Sigmoid colon (tissue), 7 donors: ENCODE measurements around the gene HOXB6. TPM values are rescaled to one million over a fixed set of nuclear protein-coding genes. Genes with fewer than 3 reads are reported as not detected.

Source experiments
- DNase-seq: peaks from one replicate; pipeline ENCODE4 v3.0.0-alpha.2; 2019
- H3K27ac ChIP-seq, 4 donors: fragments of 200-600 bp; sonication (generic); one replicate each; pipeline ENCODE4 v1.5.1; 2016 to 2019; ENCODE audit warnings: mild to moderate bottlenecking in 1 of 4
- H3K27me3 ChIP-seq, 3 donors: fragments of 200-600 bp; sonication (generic); one replicate each; pipeline ENCODE4 v1.5.1; 2019; ENCODE audit warnings: mild to moderate bottlenecking in 1 of 3
- H3K36me3 ChIP-seq, 4 donors: fragments of 200-600 bp; sonication (generic); one replicate each; pipeline ENCODE4 v1.5.1; 2016 to 2019
- H3K4me1 ChIP-seq, 4 donors: fragments of 200-600 bp; sonication (generic); one replicate each; pipeline ENCODE4 v1.5.1; 2017 to 2019
- H3K4me3 ChIP-seq, 4 donors: fragments of 200-600 bp; sonication (generic); one replicate each; pipeline ENCODE4 v1.5.1; 2017 to 2019; ENCODE audit warnings: mild to moderate bottlenecking in 2 of 4, moderate library complexity in 1 of 4
- H3K9me3 ChIP-seq, 4 donors: fragments of 200-600 bp in 3 of 4; sonication (generic) in 3 of 4; one replicate each; pipeline versions ENCODE4 v1.5.1 to v1.6.1; 2013 to 2019
- EP300 ChIP-seq, 4 donors: sonication (generic); formaldehyde crosslinking; IDR thresholded peaks; one replicate each; pipeline ENCODE4 v1.6.1; 2017; ENCODE audit warnings: antibody characterized with exemption in 4 of 4
- POLR2A ChIP-seq, 2 donors: fragments of 450-650 bp; IDR thresholded peaks; one replicate each; pipeline ENCODE4 v1.6.1; 2016; ENCODE audit warnings: antibody characterized with exemption in 2 of 2, mild to moderate bottlenecking in 2 of 2, moderate library complexity in 2 of 2
- POLR2AphosphoS5 ChIP-seq, 4 donors: sonication (generic); formaldehyde crosslinking; IDR thresholded peaks; one replicate each; pipeline ENCODE4 v1.6.1; 2017; ENCODE audit warnings: antibody characterized with exemption in 4 of 4
- WGBS, 2 donors: extraction: QIAGEN DNeasy Blood & Tissue Kit; methylation state at CpG; one replicate each; pipeline ENCODE4 v1.1.7; 2013; 5-methylcytosine and 5-hydroxymethylcytosine counted together
- intact Hi-C: fragments of 100-400 bp; cut with DNase I; formaldehyde crosslinking; loops from one replicate; pipeline ENCODE4 v1.15.1; 2023
- polyA plus RNA-seq, 3 donors: library from polyadenylated mRNA; stranded (reverse); fragments of 200-250 nt; gene quantifications; one replicate each; pipeline ENCODE4 v1.2.3, GENCODE V29; 2013
- total RNA-seq, 4 donors: library from RNA; depleted of rRNA; stranded (reverse); fragments of >200 nt; gene quantifications; one replicate each; pipeline ENCODE4 v1.1.0, GENCODE V29; 2016
- TF ChIP-seq, protein P1 (sequence below), 4 experiments: fragments of 450-650 bp in 3 of 4; fragments of 200-600 bp in 1 of 4; IDR thresholded peaks; one replicate each; pipeline ENCODE4 v1.5.1; 2016 to 2019; ENCODE audit warnings: antibody characterized with exemption in 4 of 4, mild to moderate bottlenecking in 3 of 4, moderate library complexity in 2 of 4
- donor health status: healthy with polysubstance abuse.
- donor health status: Bipolar disorder and iron deficiency.
- donor health status: healthy.

Gene HOXB6
- total and polyA plus RNA-seq, 7 donors: 6.0 to 28.5 (median 10.2) TPM

GRCh38 chr17:48640858-48641180, 36.0 kb upstream of the HOXB6 start:
- intact Hi-C loops: no loop called here
- TF ChIP-seq EP300 (IDR thresholded peaks at IDR 0.05) (no peak), POLR2AphosphoS5 (IDR thresholded peaks at IDR 0.05) (no peak)
- TF ChIP-seq, protein P1, sequence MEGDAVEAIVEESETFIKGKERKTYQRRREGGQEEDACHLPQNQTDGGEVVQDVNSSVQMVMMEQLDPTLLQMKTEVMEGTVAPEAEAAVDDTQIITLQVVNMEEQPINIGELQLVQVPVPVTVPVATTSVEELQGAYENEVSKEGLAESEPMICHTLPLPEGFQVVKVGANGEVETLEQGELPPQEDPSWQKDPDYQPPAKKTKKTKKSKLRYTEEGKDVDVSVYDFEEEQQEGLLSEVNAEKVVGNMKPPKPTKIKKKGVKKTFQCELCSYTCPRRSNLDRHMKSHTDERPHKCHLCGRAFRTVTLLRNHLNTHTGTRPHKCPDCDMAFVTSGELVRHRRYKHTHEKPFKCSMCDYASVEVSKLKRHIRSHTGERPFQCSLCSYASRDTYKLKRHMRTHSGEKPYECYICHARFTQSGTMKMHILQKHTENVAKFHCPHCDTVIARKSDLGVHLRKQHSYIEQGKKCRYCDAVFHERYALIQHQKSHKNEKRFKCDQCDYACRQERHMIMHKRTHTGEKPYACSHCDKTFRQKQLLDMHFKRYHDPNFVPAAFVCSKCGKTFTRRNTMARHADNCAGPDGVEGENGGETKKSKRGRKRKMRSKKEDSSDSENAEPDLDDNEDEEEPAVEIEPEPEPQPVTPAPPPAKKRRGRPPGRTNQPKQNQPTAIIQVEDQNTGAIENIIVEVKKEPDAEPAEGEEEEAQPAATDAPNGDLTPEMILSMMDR (IDR thresholded peaks at IDR 0.05): no peak
- no peak for DNase-seq
- Histone ChIP-seq H3K9me3 (no peaks in the 10 kb centered on the region), H3K27me3 (peaks cover 49 to 100% (median 86%) of the 10 kb centered on the region in 3 donors), H3K4me1 (peaks cover 0 to 9% (median 3%) of the 10 kb centered on the region in 4 donors), H3K36me3 (no peaks in the 10 kb centered on the region), H3K4me3 (no peak overlapping the region), H3K27ac (no peak overlapping the region)
- 49 to 70% methylated on average over 1 of the region's 1 CpG for WGBS, 2 donors

DNA sequence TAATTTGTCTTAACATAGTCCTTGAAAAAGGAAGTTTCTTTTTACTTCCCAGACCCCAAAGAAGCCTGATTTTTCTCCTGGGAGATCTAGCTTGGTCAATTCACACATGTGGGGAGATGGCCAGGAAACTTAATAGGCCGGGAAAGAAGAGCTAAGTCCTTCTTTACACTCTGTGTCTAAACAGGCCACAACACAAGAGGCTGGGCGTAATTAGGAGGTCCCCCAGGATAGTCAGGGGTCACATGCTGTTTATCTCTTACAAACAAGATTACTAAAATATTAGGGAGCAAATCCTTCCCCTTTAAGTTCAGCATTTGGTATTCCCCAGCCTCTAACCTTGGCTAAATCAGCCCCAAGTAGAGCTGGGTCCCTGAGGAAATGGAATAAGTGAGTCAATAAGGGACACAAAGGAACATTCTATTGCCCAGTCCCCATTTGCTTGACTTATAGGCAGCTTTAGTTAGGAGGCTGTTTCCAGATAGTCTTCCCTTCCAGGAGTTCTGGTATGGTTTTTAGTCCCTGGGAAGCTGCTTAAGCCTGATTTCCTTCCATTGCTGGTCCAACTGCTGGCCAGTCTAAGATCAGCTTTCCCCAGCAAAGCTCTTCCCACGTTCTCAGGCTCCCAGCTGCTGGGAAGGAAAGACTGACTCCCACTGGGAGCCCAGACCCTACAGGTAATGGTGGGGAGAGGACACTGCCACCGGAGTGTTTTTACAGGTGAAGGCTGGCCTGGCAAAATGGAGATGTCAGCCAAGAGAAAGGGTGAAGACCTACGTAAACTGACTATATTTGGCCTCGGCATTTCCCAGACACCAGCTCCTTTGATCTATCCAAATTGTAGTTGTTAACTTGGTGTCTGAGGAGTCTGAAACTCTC, 35.4 kb upstream of the HOXB6 start:
- no peaks in the 10 kb centered on the region for H3K36me3 ChIP-seq
- peaks cover 50 to 100% (median 86%) of the 10 kb centered on the region in 3 donors for H3K27me3 ChIP-seq
- TF ChIP-seq, protein P1 (IDR thresholded peaks at IDR 0.05): no peak
- TF ChIP-seq POLR2AphosphoS5 (IDR thresholded peaks at IDR 0.05) (no peak), EP300 (IDR thresholded peaks at IDR 0.05) (no peak), POLR2A (IDR thresholded peaks at IDR 0.05) (no peak)
- H3K9me3 ChIP-seq: no peaks in the 10 kb centered on the region
- H3K4me3 ChIP-seq: no peak overlapping the region
- WGBS, 2 donors: 43 to 66% methylated on average over 6 of the region's 6 CpGs
- intact Hi-C loops: no loop called here
- H3K27ac ChIP-seq: no peak overlapping the region
- peak; percentile 30 for DNase-seq
- H3K4me1 ChIP-seq: peaks cover 0 to 9% (median 3%) of the 10 kb centered on the region in 4 donors

DNA sequence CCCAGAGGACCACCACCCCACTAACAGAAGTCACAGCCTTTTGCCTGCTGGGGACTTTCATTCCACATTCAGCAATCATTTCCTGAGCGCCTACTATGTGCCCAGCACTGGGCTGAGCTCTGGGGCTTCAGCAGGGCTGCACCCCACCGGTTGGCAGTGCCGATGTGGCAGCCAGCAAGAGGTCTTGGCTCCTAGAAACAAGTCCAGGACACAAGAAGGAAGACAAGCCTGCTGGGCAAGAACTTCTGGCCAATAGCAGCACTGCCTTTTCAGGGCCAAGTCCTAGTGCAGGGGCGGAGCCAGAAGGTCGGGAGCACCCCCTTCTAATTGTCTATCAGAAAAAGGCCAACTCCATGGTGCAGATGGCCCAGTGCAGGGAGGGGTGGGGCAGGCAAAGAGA, 34.4 kb upstream of the HOXB6 start:
- 13 to 52% methylated on average over 5 of the region's 5 CpGs for WGBS, 2 donors

DNA sequence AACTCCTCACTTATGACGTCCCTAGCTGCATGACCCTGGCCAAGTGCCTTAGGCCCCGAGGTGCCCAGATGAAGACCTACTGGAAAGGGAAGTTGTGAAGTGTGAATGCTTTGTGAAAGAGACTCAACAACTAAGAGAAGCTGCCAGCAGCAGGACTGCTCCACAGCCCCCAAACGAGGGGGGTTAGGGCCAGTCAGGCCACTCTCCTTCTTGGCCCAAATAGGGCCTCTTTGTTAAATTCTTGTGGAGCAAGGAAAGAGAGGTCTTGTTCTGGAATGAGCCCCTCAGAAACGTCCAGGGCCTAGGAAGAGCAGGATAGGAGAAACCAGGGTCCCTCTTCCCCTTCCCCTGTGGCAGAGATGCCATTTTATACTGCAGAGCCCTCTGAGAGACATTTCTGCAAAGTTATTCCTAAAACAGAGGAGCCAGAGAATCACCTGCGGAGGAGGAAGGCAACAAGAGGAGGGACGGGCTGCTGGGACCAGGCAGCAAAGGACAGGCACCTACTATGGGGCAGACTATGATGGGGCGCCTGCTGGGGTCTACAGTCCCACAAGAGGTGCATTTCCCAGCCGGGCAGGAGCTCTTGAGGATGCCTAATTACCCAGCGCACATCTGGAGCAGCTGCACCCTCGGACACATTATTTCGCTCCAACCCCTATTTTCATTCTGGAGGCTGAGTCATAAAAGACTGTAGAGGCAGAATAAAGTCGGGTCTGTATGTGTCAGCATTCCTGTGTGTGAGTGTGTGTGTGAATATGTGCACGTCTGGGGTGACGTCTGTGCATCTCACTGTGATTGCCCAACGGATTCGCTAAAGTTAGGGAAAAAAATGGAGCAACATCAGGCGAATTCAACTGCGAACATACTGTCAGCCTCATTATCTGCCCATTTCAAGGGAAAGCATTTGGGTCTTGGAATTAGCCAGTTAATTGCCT, 32.8 kb upstream of the HOXB6 start:
- no peaks in the 10 kb centered on the region for H3K9me3 ChIP-seq
- no peaks in the 10 kb centered on the region for H3K36me3 ChIP-seq
- WGBS, 2 donors: 25 to 61% methylated on average over 18 of the region's 18 CpGs
- H3K4me3 ChIP-seq: no peak overlapping the region
- H3K4me1 ChIP-seq: peaks cover 0 to 19% (median 7%) of the 10 kb centered on the region in 4 donors
- H3K27me3 ChIP-seq: peaks cover 55 to 100% (median 86%) of the 10 kb centered on the region in 3 donors
- TF ChIP-seq POLR2A (IDR thresholded peaks at IDR 0.05): no peak
- TF ChIP-seq, protein P1 (IDR thresholded peaks at IDR 0.05): no peak
- no peak for TF ChIP-seq POLR2AphosphoS5 (IDR thresholded peaks at IDR 0.05)
- TF ChIP-seq EP300 (IDR thresholded peaks at IDR 0.05): no peak
- DNase-seq: peak; percentile 38
- no peak overlapping the region for H3K27ac ChIP-seq
- intact Hi-C loops: no loop called here

More for the DNA sequence above, 34.4 kb upstream of the HOXB6 start:
- H3K36me3 ChIP-seq: no peaks in the 10 kb centered on the region
- peak; percentile 39 for DNase-seq
- TF ChIP-seq POLR2A (IDR thresholded peaks at IDR 0.05) (peak in 1 of 2 donors; percentile 54), EP300 (IDR thresholded peaks at IDR 0.05) (no peak), POLR2AphosphoS5 (IDR thresholded peaks at IDR 0.05) (no peak)
- TF ChIP-seq, protein P1 (IDR thresholded peaks at IDR 0.05): no peak
- peaks cover 0 to 10% (median 3%) of the 10 kb centered on the region in 4 donors for H3K4me1 ChIP-seq
- peaks cover 48 to 100% (median 86%) of the 10 kb centered on the region in 3 donors for H3K27me3 ChIP-seq
- no peak overlapping the region for H3K4me3 ChIP-seq
- H3K9me3 ChIP-seq: no peaks in the 10 kb centered on the region
- H3K27ac ChIP-seq: no peak overlapping the region
- intact Hi-C loops: no loop called here
